Activated CD4-positive, alpha-beta T cell treated with anti-CD3 and anti-CD28 coated beads, Interleukin-2, amount 50 U/mL, for 1 hour (primary cell): Measurements from ENCODE around the gene SCLT1.
"Not testable (repeated sequence)": the region's sequence is repeated elsewhere in the genome, so short reads cannot be mapped to it uniquely, and the experiment has no call there.

Experiments used
- DNase-seq: peaks from one replicate; pipeline ENCODE4 v3.0.0-alpha.2; 2020

Gene SCLT1

DNA sequence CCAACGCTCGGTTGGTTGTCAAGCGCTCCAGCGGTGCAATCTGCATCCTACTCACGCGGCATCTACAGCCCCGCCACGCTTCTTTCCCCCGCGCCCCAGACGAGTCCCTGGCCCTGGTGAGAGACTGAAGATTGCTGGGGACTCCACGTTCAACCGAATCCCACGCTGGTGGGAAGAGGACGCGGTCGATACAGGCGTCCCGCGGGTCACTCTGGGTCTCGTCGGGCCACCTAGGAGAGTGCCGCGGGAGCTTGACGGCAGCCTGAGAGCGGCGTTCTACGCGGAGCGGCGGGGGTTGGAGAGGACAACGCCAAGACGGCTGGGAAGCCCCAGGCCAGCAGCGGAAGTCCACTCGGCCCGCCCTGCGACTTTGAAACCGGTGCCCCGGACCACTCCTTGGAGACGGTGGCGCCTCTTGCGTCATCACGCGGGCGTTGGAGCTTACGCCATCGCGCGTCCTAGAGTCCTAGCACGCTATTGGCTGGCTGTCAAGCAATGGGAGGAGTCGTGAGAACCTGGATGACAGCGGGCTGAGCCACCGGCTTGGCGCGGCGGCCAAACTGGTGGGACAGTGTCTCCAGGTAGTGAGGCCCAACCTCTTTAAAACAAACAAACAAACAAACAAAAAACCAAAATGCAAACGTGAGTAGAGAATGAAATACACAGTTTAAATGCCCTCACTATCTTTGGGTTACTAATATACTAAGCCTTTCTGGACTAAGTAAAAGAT, at the start of gene SCLT1:
TSS of gene SCLT1 (minus strand) at position 349 of the 730 bp plus-strand sequence. CDS start 436 bp downstream, outside the sequence.
- peak; percentile 93 for DNase-seq

DNA sequence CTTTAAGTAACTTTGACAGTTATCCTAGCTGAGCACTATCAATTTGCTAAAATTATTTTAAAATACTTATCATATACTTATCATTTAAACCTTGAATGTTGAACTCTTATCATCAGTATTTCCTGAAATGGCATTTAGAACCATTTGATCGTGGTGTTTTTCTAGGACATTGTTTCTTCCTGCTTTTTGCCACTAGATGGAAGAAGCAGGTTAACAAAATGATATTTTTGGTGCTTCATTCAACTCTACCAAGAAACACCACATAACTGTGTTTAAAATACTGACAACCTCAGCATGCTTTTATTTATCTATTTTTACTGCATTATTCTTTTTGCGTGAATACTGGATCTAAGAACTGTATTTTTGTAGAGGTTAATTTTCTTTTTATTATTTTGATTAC, 47.2 kb upstream of the SCLT1 start:
- DNase-seq: no peak

DNA sequence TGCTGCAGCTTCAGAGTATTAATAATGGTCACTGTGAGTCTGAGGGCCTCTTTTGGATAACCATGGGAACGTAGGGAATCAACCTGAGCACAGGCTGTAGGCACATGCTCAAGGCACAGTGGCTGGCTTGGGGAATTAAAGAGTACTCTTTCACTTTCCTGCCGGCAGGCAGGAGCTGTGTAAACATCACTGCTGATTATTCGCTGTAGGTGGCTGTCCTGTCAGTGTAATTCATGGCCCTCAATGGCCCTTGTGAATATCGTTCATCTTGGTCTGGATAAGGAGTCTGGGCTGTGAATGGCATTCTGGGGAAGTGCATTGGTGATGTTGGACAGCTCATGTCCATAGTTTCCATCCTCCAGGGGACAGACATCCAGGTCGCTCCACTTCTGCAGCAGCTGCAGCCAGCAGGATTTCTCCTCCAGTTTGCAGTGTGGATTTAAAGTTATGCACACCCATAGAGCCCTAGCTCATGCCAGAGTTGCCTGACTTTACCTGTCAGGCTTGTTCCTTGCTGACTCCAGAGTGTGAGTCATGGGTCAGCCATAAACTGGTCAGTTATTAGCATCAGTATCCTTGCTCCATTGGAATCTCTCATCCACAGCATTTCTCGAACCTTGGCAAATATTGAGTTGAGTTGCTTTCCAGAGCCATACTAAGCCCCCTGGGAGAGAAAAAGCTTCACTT, 45.6 kb upstream of the SCLT1 start:
- no peak for DNase-seq

DNA sequence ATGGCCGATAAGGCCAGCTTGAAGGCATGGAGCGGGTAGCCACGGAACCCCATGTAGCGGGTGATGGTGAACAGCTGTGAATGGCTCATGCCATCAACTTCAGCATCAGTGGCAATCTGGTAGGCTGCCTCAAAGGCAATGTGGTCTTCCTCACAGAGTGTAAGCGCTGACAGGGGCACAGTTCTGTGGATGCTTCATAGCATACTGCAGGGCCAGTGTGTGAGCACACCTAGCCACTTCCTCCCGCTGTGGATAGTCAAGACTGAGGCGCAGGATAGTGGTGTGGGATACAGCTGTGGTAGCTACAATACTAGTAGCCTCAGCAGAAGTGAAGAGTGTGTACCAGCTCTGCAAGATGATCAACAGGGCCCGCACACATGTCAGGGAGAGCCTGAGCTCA, 43.1 kb upstream of the SCLT1 start:
- DNase-seq: no peak

DNA sequence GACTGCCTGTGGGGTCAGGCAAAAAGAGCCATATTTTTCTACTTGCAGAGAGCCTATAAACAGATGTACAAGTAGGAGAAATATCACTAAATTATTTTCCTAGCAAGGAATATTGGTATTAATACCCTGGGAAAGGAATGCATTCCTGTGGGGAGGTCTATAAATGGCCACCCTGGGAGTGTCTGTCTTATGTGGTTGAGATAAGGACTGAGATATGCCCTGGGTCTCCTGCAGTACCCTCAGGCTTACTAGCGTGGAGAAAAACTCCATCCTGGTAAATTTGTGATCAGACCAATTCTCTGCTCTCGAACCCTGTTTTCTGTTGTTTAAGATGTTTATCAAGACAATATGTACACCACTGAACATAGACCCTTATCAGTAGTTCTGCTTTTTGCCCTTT, 38.0 kb upstream of the SCLT1 start:
- DNase-seq: no peak

DNA sequence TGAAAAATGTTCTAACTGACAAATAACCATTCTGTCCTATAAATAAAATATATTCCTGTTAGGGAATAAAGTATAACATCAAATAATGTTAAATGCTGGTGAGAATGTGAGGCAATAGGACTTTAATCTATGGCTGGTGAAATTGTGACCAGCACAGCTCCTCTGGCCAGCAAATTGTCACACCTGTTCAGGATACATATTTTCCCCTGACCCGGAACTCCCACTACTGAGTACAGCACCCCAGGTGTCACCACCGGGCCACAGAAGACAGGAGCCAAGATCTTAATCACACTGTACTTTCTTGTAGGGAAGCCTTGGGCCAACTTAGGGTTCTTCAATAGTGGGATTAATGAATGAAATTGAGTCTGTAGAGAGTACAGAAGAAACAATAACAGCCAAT, 35.8 kb upstream of the SCLT1 start:
- DNase-seq: no peak

DNA sequence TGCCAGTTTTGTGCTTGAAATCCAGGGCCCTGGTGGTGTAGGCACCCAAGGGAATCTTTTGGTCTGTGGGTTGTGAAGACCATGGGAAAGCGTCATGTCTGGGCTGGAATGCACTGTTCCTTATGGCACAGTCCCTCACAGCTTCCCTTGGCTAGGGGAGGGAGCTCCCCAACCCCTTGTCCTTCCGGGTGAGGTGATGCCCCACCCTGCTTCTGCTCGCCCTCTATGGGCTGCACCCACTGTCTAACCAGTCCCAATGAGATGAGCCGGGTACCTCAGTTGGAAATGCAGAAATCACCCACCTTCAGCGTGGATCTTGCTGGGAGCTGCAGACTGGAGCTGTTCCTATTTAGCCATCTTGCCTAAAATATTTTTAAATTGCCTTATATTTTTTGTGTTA, 33.3 kb upstream of the SCLT1 start:
- not testable (repeated sequence) for DNase-seq

DNA sequence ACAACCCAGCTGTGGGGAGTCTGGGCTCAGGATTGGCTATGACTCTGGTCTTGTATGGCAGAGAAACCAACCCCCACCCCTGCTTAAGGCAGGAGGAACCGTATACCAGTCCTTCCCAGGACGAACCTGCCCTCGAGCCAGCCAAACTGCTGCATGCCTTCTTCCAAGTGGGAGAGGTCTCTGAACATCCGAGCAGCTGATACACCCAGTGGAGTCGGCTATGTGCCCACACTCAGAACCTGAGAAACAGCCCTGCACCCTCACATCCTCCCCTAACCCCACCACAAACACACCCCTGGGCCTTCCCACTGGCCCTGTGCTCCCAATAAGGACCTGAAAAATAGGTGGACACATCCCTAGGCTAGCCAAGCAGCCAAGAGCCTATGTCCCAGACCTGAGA, 24.4 kb upstream of the SCLT1 start:
- DNase-seq: no peak

DNA sequence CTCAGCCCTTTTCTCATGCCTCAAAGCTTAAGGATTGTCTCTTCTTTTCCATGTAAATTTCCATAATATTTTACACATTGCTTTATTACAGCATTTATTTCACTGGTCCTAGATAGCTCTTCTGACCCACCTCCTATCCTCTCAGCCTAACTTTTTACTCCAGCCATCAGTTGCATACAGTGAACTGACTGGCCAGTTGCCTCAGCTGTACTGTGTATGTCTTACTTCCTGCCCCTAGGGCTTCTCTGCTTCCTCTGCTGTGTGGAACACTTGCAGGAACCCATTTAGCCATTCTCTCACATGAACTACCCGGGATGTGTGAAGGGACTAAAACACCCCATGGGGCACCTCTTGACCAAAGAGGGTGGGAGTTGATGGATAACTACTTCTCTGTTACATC, 20.6 kb upstream of the SCLT1 start:
- no peak for DNase-seq

DNA sequence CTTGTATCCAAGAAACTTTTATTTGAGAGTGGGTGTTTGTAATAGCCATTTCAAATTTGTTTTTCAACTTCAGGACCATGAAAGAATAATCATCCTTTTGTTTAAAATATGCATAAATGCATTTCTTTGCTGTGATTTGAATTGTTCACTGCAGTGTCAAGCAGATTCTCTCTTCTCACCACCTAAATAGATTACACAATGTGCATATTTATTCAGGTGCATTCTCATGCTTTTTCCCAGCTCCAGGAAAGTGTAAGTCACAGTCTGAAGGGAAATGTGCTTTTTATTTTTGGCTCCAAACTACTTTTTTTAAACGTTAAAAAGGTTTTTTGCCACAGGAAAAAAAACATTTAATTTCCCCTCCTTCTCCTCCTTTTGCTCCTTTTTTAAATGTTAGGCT, 20.1 kb upstream of the SCLT1 start:
- no peak for DNase-seq

DNA sequence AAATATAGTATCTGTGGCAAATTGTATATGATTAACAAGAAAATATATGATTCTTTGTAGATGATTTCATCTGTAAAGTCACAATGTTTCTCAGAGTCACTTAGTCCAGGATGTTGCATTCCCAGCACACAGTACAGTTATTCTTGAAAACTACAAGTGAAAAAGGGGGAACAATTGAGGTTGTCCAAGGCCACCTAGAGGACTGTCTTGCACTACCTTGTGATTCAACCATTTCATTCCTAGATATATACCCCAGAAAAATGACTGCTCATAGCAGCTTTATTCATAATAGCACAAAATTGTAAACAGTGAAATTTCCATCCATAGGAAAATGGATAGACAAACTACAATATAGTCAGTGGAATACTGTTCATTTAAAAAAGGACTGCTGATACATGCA, 18.6 kb upstream of the SCLT1 start:
- no peak for DNase-seq

DNA sequence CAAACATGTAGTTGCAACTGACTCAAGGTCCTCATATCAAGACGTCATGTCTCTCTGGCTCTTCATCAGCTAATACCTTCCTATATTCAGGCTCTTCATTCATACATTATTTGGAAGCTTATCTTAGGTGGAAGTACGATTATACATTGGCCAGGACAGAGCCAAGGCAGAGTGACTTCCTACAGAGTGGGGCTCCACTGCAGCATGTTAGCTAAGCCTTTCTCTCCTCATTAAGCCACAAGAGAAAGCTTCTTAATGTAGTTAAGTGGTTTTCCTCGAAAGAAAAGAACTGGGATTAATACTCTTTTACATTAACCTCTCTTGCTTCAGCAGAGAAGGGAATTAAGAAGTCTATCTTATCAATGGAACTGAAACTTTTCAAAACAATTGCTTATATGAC, 17.6 kb upstream of the SCLT1 start:
- DNase-seq: no peak

DNA sequence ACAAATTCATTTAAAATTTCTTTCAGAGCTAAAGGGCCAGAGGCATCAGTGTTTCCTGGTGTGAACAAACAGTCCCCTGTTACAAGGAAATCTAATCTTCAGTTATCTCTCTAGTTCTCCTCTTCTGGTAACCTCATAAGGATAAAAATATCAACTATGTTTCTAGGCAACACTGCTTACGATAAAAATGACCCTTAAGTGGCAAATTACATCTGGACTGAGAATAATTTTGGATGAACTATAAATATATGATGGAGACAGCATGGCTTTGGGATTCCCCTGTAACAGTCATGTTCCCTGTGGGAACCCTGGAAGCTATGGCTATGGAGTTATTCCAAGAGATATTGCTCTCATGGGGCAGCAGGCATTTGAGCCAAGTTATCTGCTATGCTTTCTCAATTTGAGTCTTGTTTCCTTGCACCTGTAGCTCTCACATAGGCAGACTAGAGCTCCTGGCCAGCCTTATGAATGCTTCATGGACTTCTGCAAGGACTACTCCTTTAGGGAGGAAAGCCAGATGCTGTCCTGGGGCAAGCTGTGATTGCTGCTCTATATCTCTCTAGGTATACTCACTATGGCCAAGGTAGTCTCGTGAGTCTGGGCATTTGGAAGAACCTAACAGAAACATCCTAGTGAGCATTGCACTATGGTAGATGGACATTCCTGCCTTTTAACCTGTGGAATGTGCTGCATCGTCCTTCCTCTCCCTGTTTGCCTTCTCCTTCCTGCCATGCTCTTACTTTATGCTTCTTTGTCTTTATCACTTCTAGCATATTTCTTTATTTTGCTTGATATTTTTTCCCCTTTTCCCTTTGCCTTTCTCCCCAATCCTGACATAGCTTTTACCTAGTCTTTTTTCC, 16.9 kb upstream of the SCLT1 start:
- no peak for DNase-seq

DNA sequence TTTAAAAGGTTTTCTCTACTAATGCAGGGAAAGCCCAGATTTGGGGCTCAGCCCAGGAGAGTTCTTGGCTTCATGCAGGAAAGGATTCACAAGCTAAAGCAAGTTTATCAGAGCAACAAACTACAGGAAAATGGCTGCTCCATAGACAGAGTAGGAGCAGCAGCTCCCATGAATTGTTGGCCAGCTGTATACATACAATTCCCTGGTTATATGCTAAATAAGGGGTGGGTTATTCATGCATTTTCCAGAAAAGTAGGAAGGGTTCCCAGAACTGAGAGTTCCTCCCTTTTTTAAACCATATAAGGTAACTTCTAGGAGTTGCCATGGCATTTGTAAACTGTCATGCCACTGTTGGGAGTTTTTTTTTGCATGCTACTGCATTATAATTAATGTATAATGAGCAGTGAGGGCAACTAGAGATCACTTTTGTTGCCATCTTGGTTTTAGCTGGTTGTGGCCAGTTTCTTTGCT, 5.2 kb upstream of the SCLT1 start:
- no peak for DNase-seq

DNA sequence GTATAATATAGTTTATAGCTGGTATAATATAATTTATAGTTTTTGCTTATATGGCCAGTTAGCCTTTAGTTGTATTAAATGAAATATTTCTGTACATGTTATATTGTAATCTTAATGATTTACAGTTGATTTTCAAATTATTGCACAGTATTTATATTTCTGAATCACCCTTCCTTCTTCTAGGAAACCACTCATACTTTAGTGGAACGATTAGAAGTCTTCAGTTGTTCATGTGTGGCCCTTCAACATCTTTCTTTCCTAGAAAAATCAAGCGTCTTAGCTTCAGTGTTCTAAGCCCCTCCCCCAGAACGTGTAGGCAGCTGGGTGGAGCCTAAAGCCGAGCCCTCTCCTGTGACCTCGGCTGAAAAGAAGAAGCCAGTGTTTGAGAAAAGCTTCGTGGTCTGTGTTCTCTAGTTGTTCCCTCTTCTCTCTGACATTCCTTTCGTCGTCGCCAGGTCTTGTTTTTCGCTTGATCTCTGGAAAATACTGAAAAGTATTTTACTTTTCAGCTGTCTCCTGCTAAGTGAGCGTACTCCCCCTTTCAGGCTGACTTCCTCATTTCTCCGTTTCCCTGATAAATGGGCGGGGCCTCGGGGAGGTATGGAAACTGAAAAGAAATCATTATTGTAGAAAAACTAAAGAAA, 2.6 kb upstream of the SCLT1 start, which contains the start of gene C4orf33:
TSS of gene C4orf33 (plus strand) at position 342 of the 644 bp plus-strand sequence. CDS start 6,459 bp downstream, outside the sequence.
- DNase-seq: peak; percentile 66

DNA sequence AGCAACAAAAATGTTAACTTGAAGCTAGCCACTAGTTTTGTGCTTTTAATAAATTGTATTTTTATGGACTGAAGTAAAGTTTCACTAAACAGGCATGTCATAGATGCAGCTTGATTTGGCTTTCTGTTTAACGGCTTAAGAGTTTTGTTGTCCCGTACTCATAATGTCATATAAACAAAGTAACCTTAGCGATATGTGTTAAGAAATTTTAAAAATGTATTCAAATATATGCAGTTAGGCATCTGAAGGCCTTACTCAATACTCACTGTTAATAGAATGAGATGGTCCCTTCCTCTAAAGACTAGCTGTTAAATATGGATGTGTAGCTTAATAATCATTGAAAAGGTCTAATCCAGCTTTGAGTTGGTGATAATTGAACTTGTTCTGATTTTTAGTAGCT, 1.0 kb upstream of the SCLT1 start:
- DNase-seq: no peak

DNA sequence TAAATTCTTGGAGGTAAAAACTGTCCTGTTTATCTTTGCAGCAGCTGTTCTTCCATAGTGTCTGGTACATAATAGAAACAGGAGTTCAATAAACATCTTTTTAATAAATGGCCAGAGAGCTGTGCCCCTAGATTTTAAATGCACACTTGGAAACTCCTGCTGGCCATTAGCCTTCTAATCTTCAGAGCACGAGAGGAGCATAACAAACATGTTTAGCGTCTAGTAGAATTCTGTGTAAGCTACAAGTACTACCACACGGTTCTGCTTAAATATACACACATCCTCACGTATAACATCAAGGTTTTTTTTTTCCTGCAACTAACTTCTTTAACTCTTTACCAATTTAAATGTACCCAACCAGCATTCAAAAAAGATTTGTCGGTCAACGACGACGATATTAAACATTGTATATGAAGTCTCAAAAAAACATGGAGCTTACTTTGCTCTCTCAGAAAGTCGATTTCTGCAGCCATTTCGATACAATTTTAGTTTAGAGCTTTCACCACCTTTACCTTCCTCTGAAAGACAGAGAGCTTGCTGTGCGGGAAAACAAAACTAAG, 628 bp downstream of the SCLT1 start:
- DNase-seq: no peak

DNA sequence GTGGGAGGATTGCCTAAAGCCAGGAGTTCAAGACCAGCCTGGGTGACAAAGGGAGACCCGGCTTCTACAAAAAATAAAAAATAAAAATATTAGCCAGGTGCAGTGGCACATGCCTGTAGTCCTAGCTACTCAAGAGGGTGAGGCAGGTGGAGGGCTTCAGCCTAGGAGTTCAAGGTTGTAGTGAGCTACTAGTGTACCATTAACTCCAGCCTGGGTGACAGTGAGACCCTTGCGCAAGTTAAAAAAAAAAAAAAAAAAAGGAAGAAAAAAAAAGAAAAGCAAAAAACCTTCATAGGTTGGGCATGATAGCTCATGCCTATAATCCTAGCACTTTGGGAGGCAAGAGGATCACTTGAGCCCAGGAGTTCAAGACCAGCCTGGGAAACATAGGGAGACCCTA, 5.8 kb downstream of the SCLT1 start:
- DNase-seq: no peak

DNA sequence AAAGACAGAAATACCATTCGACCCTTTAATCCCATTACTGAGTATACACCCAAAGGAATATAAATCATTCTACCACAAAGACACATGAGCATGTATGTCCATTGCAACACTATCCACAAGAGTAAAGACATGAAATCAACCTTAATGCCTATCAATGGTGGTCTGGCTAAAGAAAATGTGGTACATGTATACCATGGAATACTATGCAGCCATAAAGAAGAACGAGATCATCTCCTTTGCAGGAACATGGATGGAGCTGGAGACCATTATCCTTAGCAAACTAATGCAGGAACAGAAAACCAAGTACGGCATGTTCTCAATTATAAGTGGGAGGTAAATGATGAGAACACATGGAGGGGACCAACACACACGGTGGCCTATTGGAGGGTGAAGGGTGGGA, 7.9 kb downstream of the SCLT1 start:
- no peak for DNase-seq

DNA sequence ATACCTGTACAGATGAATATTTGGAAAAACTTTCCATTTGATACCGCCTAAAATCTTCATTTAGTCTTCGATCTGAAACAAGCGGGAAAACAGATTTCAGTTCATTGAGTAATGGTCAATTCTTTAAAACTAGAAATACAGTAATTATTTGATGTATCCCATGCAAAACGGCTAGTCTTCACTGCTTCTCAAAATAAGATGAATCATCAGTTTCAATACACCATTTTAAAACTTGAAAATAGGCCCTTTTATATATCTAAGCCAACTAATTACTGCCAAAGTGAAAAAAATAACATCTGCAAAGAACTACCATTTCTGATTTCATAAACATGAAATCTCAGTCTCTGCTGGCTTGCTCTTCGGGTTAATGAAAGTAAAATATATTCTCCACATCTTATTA, 11.0 kb downstream of the SCLT1 start:
- DNase-seq: no peak

DNA sequence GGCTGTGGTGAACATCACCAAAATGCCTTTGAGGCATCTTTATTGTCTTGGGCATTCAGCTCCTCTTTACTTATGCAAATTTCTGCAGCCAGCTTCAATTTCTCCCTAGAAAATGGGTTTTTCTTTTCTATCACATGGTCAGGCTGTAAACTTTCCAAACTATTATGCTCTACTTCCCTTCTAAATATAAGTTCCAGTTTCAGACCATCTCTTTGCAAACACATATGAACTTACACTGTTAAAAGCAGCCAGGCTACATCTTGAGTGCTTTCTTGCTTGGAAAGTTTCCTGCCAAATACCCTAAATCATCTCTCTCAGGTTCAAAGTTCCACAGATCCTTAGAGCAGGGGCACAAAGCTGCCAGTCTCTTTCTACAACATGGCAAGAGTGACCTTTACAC, 13.2 kb downstream of the SCLT1 start:
- DNase-seq: no peak

DNA sequence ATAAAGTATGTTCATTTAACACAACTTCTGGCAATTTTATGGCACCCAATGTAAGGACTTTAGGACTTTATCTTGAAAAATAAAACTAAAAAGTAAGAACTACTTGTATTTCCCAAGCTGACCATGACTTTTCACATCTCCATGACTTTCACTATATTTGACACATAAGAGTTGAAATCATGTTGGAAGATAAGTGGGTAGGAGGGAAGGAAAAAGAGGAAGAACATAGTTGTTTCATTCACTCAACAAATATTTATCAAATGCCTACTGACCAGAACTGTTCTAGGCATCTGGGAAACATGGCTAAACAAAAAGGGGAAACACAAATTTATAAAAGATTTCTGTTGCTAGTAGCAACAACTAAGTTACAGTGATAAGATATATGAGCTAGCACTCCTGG, 16.0 kb downstream of the SCLT1 start:
- no peak for DNase-seq

DNA sequence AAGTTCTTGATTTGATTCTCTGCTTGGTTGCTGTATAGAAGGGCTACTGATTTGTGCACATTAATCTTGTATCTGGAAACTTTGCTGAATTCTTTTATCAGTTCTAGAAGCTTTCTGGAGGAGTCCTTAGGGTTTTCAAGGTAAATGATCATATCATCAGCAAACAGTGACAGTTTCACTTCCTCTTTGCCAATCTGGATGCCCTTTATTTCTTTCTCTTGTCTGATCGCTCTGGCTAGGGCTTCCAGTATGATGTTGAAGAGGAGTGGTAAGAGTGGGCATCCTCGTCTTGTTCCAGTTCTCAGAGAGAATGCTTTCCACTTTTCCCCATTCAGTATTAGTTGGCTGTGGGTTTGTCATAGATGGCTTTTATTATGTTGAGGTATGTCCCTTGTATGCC, 23.8 kb downstream of the SCLT1 start:
- DNase-seq: not testable (repeated sequence)
